T-helper 1 cell treated with Interleukin-12 subunit alpha and Interleukin-12 subunit beta and Interleukin-4 antibody, amounts not matched to agents 30 ng/mL and 1 ng/mL, for 36 hours (primary cell): Measurements from ENCODE around the gene PIBF1. TPM values are rescaled to one million over a fixed set of nuclear protein-coding genes. Genes with fewer than 3 reads are reported as not detected.

Experiments used
- intact Hi-C: fragments of 100-400 bp; cut with micrococcal nuclease; formaldehyde crosslinking; loops from one replicate; pipeline ENCODE4 v1.15.1; 2024
- total RNA-seq: library from RNA; stranded (reverse); gene quantifications from 2 replicates; pipeline ENCODE4 v1.2.3, GENCODE V29; 2022

Gene PIBF1
- total RNA-seq, 1 donor from 2014 or later, result 22.1 TPM

- intact Hi-C loops, result loop anchor here (1.0 to 10.0 kb wide), 13 partner anchors 32 to 1228 kb away; partner anchors contain the start of genes BORA, DIS3, KLF12 and MZT1
Measured at GRCh38 chr13:73058736-73059459, 277.0 kb downstream of the PIBF1 start, which contains the start of gene KLF5. Gene KLF5, plus strand, starts transcription at chr13:73059005. Its CDS starts 323 bp downstream, at chr13:73059328.

- intact Hi-C loops, result loop anchor here (1.0 to 10.0 kb wide), 10 partner anchors 31 to 1228 kb away; partner anchors contain the start of gene KLF12
Measured at GRCh38 chr13:73059460-73060250, 277.7 kb downstream of the PIBF1 start.

DNA sequence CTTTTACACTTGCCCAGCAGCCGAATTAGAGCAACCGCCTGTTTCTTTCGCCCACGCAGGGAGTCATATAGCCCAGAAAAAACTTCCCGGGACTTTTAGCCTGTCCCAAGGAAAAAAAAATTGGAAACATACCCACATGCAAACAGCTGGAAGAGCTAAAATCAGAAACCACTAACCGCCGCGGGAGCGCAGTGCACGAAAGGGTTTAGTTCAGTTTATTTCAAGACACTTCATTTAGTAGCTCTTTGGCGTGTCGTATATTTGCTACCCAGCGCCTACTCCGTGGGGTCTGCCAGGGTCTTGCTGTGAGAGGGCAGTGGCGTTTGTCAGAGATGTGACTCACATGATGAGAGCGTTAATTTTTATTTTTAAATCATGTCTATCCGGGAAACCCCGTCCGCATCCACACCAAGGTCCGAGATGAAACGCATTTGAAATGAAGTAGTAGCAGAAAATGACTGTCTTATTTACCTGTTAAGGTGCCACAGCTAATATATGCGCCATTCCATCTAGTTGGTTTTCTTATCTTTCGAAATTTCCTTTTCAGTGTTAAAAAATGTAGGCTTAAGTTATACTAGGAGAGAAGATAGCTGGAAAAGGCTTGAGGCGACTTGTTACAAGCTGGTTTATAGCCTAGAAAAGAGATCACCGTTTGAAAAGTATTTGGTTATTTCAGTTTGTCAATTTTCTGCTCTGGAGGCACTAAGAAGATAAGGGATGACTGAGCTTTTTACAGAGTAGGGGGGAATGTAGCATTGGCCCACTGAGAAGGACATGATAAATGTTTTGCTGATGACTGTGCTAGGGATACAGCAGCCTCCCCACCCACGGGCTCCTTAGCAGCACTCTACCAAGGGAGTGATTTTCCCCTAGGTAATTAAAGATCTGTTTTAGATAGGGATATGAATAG is 278.6 kb downstream of the PIBF1 start:
- intact Hi-C loops, result no loop called here

DNA sequence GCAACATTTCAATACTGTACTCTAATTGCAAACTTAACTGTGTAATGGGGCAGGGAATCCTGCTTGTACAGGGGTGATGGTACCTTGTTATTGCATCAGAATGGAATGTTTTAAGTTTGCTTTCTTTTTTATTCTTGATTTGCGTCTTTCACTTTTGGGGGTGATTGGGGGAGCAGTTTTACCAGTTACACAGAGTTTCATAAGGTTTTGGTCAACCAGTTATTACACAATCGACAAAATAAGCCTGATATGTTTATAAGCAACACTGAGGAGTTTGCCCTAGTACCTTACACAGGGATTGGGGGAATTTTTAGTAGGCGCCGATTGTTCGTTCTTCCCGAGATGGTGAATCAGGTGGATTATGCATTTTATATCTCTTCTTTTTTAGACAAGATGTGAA is 279.5 kb downstream of the PIBF1 start:
- intact Hi-C loops, result no loop called here

DNA sequence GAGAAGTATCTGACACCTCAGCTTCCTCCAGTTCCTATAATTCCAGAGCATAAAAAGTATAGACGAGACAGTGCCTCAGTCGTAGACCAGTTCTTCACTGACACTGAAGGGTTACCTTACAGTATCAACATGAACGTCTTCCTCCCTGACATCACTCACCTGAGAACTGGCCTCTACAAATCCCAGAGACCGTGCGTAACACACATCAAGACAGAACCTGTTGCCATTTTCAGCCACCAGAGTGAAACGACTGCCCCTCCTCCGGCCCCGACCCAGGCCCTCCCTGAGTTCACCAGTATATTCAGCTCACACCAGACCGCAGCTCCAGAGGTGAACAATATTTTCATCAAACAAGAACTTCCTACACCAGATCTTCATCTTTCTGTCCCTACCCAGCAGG is 279.9 kb downstream of the PIBF1 start:
- intact Hi-C loops, result no loop called here

GRCh38 chr13:73062468-73062867 is 280.5 kb downstream of the PIBF1 start:
- intact Hi-C loops, result no loop called here

GRCh38 chr13:73063166-73063565 is 281.2 kb downstream of the PIBF1 start:
- intact Hi-C loops, result no loop called here

DNA sequence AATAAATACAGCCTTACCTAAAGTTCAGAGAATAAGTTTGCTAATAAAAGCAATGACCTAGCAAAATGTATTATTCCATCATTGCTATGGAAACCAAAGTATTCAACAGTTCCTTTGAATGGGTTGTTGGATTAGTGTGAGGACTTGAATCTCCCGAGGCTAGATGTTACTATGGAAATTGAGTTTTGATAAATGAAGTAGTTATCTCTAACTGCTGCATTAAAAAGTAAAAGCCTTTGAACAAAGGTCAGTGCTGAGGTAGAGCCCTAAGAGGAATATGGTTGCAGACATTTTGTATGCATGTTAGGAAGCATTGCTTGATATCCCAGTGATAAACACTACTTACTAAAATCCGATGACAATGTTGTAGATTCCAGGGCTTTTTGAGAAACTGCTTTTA is 283.1 kb downstream of the PIBF1 start:
- intact Hi-C loops, result no loop called here

GRCh38 chr13:73065665-73066340 is 283.9 kb downstream of the PIBF1 start:
- intact Hi-C loops, result no loop called here

Other genes starting within 250 kb of the PIBF1 start
- 17.3 and 17.8 TPM in 2 replicates for gene MZT1, start 54.5 kb upstream of the PIBF1 start, total RNA-seq
- gene BORA, start 54.2 kb upstream of the PIBF1 start, total RNA-seq, result 20.2 and 22.8 TPM in 2 replicates
- 36.4 and 37.8 TPM in 2 replicates for gene DIS3, start 233 bp upstream of the PIBF1 start, total RNA-seq